MCF 10A (cell line): ENCODE results near the gene IKZF1. TPM values are rescaled to one million over a fixed set of nuclear protein-coding genes. Genes with fewer than 3 reads are reported as not detected.

ENCODE experiments used
- BruUV-seq: library from RNA; stranded (reverse); fragments of 400-500 nt; replicated peaks from 2 replicates; lab custom pipeline; 2021; lab: Mats Ljungman, UMichigan
- CTCF ChIA-PET: fragments of 300-600 bp; sonication (Branson Sonifier 250); formaldehyde crosslinking; extraction: SDS; loops from one replicate; lab custom pipeline; 2021; ENCODE audit warnings: antibody characterized with exemption, inconsistent platforms; lab: Yijun Ruan, JAX
- POLR2A ChIA-PET: fragments of 300-600, 350-650 bp; sonication (Branson Sonifier 250); formaldehyde crosslinking; extraction: SDS; loops from one replicate; lab custom pipeline; 2020; ENCODE audit warnings: antibody characterized with exemption, inconsistent platforms; lab: Yijun Ruan, JAX
- DNase-seq: peaks from one replicate; pipeline ENCODE4 v3.0.0-alpha.2; 2018; ENCODE audit not compliant: unreplicated experiment
- H3K27ac Mint-ChIP-seq: one replicate; pipeline ENCODE4 v1.8.0; 2022; ENCODE audit warnings: mild to moderate bottlenecking, low read depth, mixed read lengths; ENCODE audit not compliant: unreplicated experiment
- H3K27me3 Mint-ChIP-seq: one replicate; pipeline ENCODE4 v1.8.0; 2022; ENCODE audit warnings: mixed read lengths; ENCODE audit not compliant: insufficient read depth, unreplicated experiment
- H3K36me3 Mint-ChIP-seq: one replicate; pipeline ENCODE4 v1.8.0; 2022; ENCODE audit warnings: mild to moderate bottlenecking, moderate library complexity, mixed read lengths; ENCODE audit not compliant: insufficient read depth, unreplicated experiment
- H3K4me1 Mint-ChIP-seq: one replicate; pipeline ENCODE4 v1.8.0; 2022; ENCODE audit warnings: mixed read lengths; ENCODE audit not compliant: insufficient read depth, unreplicated experiment
- H3K4me3 Mint-ChIP-seq: one replicate; pipeline ENCODE4 v1.8.0; 2022; ENCODE audit warnings: mild to moderate bottlenecking, moderate library complexity, mixed read lengths; ENCODE audit not compliant: unreplicated experiment
- H3K9me3 Mint-ChIP-seq: one replicate; pipeline ENCODE4 v1.8.0; 2022; ENCODE audit warnings: mixed read lengths; ENCODE audit not compliant: unreplicated experiment
- CTCF ChIP-seq: fragments of 200-600 bp; IDR thresholded peaks from one replicate; pipeline ENCODE4 v1.8.0; 2022; ENCODE audit warnings: antibody characterized with exemption, mild to moderate bottlenecking; ENCODE audit not compliant: unreplicated experiment
- intact Hi-C: fragments of 100-400 bp; cut with micrococcal nuclease; formaldehyde crosslinking; loops from 2 replicates; pipeline ENCODE4 v1.14.1; 2022
- total RNA-seq: library from RNA; stranded (reverse); gene quantifications from 2 replicates; pipeline ENCODE4 v1.2.3, GENCODE V29; 2022

IKZF1 gene
- total RNA-seq, 1 experiment from 2014 or later: not detected

GRCh38 chr7:50272808-50273207, 31.7 kb upstream of the IKZF1 start:
- POLR2A ChIA-PET: no interaction called here
- Mint-ChIP-seq H3K4me1 (no peaks in the 10 kb centered on the region), H3K4me3 (no peak overlapping the region), H3K9me3 (no peaks in the 10 kb centered on the region), H3K36me3 (peaks cover 1% of the 10 kb centered on the region), H3K27me3 (peaks cover 75% of the 10 kb centered on the region), H3K27ac (no peak overlapping the region)
- no peak for TF ChIP-seq CTCF
- DNase-seq: no peak
- intact Hi-C loops: no loop called here
- CTCF ChIA-PET: interaction anchor here (0.5 kb wide), 1 partner anchor 1257 kb away, joined by 3 read pairs; no protein-coding TSS in a partner anchor
- no TSS peak for BruUV-seq

GRCh38 chr7:50273301-50273700, 31.2 kb upstream of the IKZF1 start:
- intact Hi-C loops: no loop called here
- TF ChIP-seq CTCF: no peak
- Mint-ChIP-seq H3K9me3 (no peaks in the 10 kb centered on the region), H3K4me1 (no peaks in the 10 kb centered on the region), H3K4me3 (no peak overlapping the region), H3K27ac (no peak overlapping the region), H3K27me3 (peaks cover 80% of the 10 kb centered on the region), H3K36me3 (no peaks in the 10 kb centered on the region)
- POLR2A ChIA-PET: no interaction called here
- DNase-seq: no peak
- CTCF ChIA-PET: interaction anchor here (0.5 kb wide), 2 partner anchors 357 to 1257 kb away, joined by 3 read pairs; no protein-coding TSS in a partner anchor
- no TSS peak for BruUV-seq

GRCh38 chr7:50273870-50274269, 30.6 kb upstream of the IKZF1 start:
- CTCF ChIA-PET: interaction anchor here (0.5 kb wide), 1 partner anchor 356 kb away, joined by 3 read pairs; no protein-coding TSS in a partner anchor
- Mint-ChIP-seq H3K27me3 (peaks cover 86% of the 10 kb centered on the region), H3K36me3 (no peaks in the 10 kb centered on the region), H3K9me3 (no peaks in the 10 kb centered on the region), H3K4me3 (no peak overlapping the region), H3K4me1 (no peaks in the 10 kb centered on the region), H3K27ac (no peak overlapping the region)
- DNase-seq: no peak
- intact Hi-C loops: no loop called here
- no TSS peak for BruUV-seq
- TF ChIP-seq CTCF: no peak
- POLR2A ChIA-PET: interaction anchor here (0.5 kb wide), 1 partner anchor 18 kb away, joined by 3 read pairs; no protein-coding TSS in a partner anchor

GRCh38 chr7:50274361-50274760, 30.2 kb upstream of the IKZF1 start:
- POLR2A ChIA-PET: interaction anchor here (0.5 kb wide), 1 partner anchor 19 kb away, joined by 3 read pairs; no protein-coding TSS in a partner anchor
- BruUV-seq: no TSS peak
- H3K36me3 Mint-ChIP-seq: no peaks in the 10 kb centered on the region
- no peaks in the 10 kb centered on the region for H3K4me1 Mint-ChIP-seq
- intact Hi-C loops: no loop called here
- CTCF ChIA-PET: interaction anchor here (0.5 to 0.6 kb wide), 3 partner anchors 9 to 382 kb away, joined by 3 read pairs; no protein-coding TSS in a partner anchor
- no peak for TF ChIP-seq CTCF
- no peak overlapping the region for H3K27ac Mint-ChIP-seq
- DNase-seq: no peak
- H3K27me3 Mint-ChIP-seq: peaks cover 91% of the 10 kb centered on the region
- no peaks in the 10 kb centered on the region for H3K9me3 Mint-ChIP-seq
- H3K4me3 Mint-ChIP-seq: no peak overlapping the region
